ENCODE data around the gene CTBS.
A peak's percentile ranks its signal among the peaks of the same experiment; 100 is the strongest.
"Not testable (repeated sequence)": the region's sequence is repeated elsewhere in the genome, so short reads cannot be mapped to it uniquely, and the experiment has no call there.

The CTBS gene

GRCh38 chr1:84584126-84584525, 9.9 kb upstream of the CTBS start:
- no peak for DNase-seq (ENCODE audit: low spot score)

DNA sequence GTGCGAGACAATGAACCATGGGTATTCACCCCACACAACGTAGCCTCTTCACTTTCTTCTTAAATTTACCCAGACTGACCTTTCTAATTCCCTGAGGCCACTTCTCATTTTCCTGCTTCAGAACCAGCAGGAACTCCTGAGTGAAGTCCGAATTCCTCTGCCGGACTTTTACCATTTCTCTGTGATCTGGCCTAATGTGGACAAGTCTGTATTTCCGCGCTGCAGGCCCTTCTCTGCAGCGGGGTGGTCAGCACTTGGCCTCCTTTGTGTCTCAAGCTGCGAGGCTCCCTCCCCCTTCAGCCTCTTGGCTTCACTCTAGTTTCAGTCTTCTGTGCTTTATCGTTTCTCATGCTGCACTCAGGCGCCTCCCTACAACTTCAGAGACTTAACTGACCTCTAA, 9.4 kb upstream of the CTBS start:
- DNase-seq (ENCODE audit: low spot score) = no peak

DNA sequence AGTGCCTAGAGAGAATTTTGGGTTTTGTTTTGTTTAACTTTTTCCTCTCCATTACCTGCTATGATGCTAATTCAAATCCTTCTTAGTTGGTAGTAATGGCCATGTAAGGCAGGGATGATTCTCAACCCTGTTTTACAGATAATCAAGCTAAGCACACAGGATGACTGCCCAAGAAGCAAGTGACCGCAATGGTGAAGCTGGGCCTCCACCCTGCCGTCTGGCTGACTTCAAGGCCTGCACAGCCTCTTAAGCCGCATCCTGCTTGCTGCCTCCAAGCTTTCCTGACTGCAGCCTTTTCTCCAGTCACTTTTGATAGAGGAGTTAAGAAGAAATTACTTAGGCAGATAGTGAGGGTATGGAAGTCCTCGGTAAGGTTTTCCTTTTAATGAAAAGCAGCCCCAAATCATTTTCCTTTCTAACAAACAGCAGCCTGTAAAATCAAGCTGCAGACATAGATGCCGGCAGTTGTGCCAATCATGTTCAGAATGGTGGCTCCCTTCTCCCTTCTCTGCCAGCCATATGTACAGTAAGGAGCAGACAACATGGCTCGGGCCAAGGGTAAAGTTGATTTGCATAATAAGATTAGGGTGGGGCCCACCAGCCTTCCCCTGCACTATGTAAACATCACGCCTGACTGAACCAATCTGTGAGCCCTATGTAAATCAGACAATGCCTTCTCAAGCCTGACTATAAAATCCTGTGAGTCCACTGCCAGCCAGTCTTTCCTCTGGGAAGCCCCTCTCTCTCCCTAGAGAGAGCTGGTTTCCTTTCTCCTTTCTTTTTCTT, 8.8 kb upstream of the CTBS start:
- DNase-seq (ENCODE audit: low spot score) = no peak

GRCh38 chr1:84581648-84582047, 7.4 kb upstream of the CTBS start:
- DNase-seq (ENCODE audit: low spot score) = no peak

- DNase-seq (ENCODE audit: low spot score) = no peak
Measured at GRCh38 chr1:84574936-84575335, 696 bp upstream of the CTBS start.

DNA sequence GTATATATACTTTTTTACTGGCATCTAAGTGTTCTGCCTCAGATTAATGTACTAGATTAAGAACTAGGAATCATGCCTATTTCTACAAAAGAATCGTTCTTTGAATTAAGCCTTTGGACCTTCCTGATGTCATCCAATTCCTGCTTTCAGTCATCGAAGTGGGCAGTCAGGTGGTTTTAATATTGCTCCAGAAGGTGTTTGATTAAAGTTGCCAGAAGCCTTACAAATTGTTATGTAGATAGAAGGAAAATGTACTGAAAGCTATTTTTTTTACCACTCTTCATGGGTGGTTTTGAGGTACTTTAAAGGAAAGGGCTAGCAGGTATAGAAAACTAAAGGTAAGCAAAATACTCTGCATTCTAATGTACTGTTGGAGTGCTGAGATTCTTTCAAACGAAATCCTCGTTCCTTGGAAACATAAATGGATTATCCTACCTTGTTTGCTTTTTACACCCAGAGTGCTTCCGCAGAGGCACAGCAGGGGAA, 716 bp downstream of the CTBS start:
- DNase-seq (ENCODE audit: low spot score) = peak; percentile 5

DNA sequence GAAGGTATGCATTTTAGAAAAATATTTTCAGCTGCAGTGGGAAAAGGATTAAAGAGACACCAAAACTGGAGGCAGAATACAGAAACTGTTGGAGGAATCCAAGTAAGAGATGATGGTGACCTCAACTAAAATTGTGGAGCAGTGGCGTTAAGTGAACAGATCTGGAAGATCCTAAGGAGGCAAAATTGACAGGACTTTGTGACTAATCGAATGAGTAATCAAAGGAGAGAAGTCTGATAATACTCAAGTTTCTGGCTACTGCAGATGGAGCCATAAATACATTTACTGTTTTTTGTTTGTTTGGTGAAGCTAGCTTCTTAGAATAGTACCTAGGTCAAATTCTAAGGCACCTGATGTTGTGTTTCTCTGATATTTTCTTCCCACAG, 3.1 kb downstream of the CTBS start:
- no peak for DNase-seq (ENCODE audit: low spot score)

GRCh38 chr1:84570436-84571149, 3.6 kb downstream of the CTBS start:
- DNase-seq (ENCODE audit: low spot score) = peak; percentile 15

- DNase-seq (ENCODE audit: low spot score) = no peak
Measured at GRCh38 chr1:84569216-84569615, 5.0 kb downstream of the CTBS start.

GRCh38 chr1:84550826-84551225, 23.4 kb downstream of the CTBS start:
- no peak for DNase-seq (ENCODE audit: low spot score)

- DNase-seq (ENCODE audit: low spot score) = no peak
Measured at GRCh38 chr1:84541679-84542078, 32.6 kb downstream of the CTBS start.

DNA sequence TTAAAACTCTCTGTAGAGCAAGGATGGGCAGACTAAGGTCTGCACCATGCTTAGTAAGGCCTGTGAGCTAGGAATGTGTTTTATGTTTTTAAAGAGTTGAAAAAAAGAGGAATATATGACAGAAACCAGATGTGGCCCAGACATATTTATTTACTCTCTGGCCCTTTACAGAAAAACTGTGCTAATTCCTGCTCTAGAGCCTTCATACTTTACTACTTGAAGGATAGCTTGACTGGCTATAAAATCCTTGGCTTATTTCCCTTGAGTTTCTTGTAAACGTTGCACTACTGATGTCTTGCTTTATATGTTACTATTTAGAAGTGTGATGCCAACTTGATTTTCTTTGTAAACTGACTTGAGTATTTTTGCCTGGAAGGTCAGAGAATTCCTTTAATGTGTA, 33.5 kb downstream of the CTBS start:
- no peak for DNase-seq (ENCODE audit: low spot score)

GRCh38 chr1:84539972-84540371, 34.3 kb downstream of the CTBS start:
- peak; percentile 48 for DNase-seq (ENCODE audit: low spot score)

GRCh38 chr1:84538599-84538998, 35.6 kb downstream of the CTBS start:
- DNase-seq (ENCODE audit: low spot score) = no peak

DNA sequence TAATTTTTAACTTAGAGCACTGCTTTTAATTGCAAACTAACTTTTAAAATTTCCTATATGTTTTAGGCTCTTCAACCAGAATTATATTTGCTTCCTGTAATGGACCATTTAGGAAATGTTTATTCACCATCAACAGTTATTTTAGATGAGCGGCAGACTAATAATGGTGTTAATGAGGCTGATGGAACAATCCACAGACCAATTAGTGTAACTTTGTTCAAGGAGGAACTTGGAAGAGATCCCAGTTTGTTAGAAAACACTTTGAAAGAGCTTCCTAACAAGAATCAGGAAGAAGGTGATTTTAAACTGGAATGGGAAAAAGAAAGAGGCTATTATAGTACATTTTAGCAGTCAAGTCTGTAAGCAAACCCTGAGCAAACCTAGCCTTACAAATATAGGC, 48.5 kb downstream of the CTBS start:
- no peak for DNase-seq (ENCODE audit: low spot score)

DNA sequence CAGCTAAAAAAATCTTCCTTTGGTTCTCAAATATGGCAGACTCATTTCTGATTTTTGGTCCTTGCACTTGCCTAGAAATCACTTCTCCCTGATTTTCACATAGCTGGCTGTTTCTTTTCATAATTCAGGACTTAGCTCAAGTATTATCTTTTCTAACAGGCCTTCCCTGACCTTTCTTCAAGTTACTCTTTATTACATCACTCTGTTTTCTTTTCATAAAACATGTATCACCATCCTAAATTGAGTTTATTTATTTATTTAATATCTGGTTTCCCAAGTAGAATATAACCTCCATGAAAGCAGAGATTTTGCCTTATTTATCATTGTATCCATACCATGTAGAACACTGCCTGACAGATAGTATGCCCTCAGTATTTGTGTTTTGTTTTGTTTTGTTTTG, 49.6 kb downstream of the CTBS start:
- no peak for DNase-seq (ENCODE audit: low spot score)

- no peak for DNase-seq (ENCODE audit: low spot score)
Measured at GRCh38 chr1:84510668-84511067, 63.6 kb downstream of the CTBS start.

- no peak for DNase-seq (ENCODE audit: low spot score)
Measured at GRCh38 chr1:84510165-84510564, 64.1 kb downstream of the CTBS start.

DNA sequence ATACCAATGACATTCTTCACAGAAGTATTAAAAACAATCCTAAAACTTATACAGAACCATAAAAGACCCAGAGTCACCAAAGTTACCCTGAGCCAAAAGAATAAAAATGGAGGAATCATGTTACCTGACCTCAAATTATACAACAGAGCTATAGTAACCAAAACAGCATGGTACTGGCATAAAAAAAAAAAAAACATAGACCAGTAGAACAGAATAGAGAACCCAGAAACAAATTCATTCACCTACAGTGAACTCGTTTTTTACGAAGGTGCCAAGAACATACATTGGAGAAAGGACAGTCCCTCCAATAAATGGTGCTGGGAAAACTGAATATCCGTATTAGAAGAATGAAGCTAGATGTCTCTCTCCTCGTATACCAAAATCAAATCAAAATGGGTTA, 65.2 kb downstream of the CTBS start:
- DNase-seq (ENCODE audit: low spot score) = no peak

DNA sequence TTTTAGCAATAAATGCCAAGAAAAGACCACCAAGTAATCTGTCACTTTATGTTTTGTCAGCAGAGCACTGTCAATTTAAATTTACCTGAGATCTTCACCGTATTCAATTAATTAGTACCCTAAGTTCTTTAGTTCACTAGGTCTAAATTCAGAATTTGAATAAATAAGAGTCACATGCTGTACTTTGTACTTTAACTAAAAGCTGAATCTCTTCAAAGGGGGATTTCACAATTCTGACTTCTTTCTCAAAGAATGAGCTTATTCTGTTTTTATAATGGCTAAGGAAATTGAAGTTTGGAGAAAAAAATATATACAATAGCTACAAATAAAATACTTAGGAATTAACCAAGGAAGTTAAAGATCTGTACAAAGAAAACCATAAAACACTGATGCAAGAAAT, 65.7 kb downstream of the CTBS start:
- DNase-seq (ENCODE audit: low spot score) = no peak

GRCh38 chr1:84507887-84508286, 66.4 kb downstream of the CTBS start:
- DNase-seq (ENCODE audit: low spot score) = not testable (repeated sequence)

- DNase-seq (ENCODE audit: low spot score) = no peak
Measured at GRCh38 chr1:84506729-84507453, 67.3 kb downstream of the CTBS start.

All from COLO829 (cell line).